RKO (cell line): ENCODE measurements around the gene GPC4.

Experiments
- DNase-seq: peaks from one replicate; pipeline ENCODE4 v3.0.0-alpha.2; 2016; ENCODE audit warnings: low spot score

The GPC4 gene

DNA sequence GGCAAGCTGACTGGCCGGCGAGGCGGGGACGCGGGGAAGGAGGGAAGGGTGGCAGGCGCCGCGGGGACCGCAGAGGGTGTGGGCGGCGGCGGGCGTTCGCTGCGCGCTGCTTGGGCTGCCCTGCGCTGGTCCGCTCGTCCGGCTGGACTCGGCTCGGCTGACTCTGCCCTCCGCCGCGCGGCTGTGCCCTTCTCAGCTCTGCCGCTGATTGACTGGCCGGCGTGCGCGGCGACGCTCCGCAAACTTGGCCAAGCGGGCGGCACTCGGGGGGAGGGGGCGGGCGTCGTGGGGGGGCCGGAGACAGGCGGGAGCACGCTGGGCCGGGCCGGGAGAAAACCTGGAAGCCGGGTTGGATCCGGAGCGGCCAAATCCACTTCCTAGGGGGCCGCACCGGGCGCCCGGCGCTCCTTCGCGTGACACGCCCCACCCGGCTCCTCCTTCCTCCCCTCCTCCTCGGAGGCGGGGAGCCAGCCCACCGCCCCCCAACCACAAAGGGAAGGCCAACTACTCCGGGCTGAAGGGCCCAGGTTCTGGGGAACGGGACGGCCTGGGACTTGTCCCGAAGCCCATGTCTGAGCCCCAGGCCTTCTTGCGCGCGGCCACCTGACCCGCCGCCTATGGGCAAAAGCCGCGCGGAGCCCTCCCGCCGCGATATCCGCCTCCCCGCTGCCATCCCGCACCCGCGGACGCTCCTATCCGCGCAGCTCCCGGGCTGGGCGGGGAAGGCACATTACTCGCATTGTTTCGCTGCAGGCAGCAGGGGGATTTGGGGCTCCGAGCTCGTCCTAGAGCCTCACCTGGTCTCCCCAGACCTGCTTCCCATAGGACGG lies at the start of gene GPC4:
GPC4 (minus strand) TSS at position 214 of the 830 bp plus-strand sequence. CDS start 524 bp downstream, outside the sequence.
- peak; percentile 71 for DNase-seq

DNA sequence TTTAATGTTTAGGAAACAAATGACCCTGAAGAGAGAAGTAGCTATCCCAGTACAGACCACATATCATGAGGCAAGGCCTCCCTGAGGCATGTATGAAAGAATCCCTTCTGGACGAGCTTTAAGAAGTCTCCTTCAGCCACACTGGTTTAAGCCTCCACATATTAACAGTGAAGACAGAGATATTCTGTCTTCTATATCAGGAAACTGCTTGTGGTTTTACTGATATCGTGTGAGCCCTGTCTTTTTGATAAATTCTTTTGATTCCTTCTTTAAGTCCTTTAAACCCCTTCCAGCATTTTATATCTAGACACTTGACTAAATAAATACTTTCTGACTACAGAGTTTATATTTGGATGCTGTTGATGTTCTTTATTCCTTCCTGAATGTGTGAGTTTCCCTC lies 45.9 kb upstream of the GPC4 start:
- DNase-seq: no peak

DNA sequence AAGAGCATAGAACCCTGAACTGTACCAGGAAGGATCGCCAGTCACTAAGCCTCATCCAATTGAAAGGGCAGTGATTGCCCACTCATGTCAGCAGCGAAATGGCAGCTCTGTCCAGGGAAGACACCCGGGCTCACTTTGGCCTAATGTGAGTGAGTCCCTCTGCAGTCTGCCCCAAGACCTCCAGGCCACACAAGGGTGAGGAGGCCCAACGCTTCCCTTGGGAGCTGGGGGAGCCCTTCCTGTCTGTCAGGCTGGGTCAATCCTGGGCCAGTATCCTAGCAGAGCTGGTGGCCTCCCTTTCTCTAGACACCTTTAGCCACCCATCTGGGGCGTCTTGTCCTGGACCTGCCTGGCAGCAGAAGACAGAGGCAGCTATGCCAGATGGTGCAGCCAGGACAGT lies 39.6 kb upstream of the GPC4 start:
- no peak for DNase-seq

GRCh38 chrX:133454491-133454914 lies 39.2 kb upstream of the GPC4 start:
- no peak for DNase-seq

DNA sequence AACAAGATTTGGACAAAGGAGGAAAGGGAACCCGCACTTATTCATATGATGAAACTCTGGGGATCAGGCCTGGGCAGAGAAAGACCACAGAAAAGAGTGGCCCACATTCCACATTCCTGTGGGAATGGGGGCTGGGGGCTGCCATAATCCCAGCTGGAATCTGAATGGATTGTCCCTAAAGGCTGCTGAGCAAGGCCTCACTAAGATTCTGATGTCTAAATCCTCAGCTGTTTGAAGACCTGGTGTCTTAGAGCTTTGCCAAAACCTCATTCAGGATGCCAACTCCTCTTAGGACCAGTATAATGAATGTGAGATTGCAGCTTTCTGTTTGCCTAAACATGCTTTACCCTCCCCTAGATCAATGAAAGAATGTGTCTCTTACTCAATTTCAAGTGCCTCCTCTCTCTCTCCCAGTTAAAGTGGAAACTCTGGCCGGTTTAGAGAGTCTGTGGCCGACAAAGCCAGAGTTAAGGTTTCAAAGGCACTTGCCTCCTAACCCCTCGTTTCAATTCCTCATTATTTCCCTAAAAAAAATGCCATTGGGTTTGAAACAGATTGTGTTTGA lies 33.3 kb upstream of the GPC4 start:
- DNase-seq: no peak

DNA sequence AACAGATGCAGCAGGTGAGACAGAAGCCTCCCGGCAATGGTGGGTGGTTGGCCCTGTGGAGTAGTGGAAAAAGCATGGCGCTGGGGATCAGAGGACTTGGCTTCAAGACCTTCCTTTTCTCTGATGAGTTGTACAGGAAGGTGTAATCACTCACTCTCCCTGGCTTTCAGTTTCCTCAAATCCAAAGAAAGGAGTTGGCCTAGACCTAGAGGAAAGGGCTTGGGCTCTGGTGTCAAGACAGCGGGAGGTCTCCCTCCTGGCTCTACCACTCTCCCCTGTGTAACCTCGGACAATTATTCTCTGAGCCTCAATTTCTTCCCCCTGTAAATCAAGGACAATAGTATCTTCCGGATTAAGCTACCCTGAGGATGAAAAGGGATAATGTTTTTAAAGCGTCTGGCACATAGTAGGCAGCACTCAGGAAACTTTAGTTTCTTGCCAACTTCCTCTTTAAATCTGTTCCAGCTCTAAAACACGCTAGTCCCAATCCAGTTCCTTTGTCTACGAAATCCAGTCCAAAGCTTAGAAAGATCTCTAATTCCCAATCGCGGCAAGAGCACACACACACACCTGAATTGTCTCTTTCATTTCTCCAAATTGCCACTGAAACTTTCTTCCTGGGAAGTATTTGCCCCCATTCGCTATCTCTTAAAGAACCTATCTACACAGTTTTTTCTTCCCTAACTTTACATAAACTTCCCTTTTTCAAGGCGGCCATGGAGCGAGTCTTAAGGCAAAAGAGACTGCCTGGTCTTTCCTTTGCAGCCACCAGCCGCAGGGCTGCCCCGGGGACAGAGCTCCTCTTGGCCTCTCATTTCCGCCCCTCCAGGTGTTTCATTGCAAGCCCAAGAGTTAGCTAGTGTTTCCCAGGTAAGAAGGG lies 29.9 kb upstream of the GPC4 start:
- DNase-seq: peak; percentile 37

- DNase-seq: no peak
These were observed 28.9 kb upstream of the GPC4 start for GRCh38 chrX:133444196-133444595.

GRCh38 chrX:133440797-133441163 lies 25.5 kb upstream of the GPC4 start:
- no peak for DNase-seq

- DNase-seq: no peak
These were observed 24.9 kb upstream of the GPC4 start for GRCh38 chrX:133440081-133440796.

- DNase-seq: no peak
These were observed 22.5 kb upstream of the GPC4 start for GRCh38 chrX:133437766-133438165.

GRCh38 chrX:133437356-133437755 lies 22.1 kb upstream of the GPC4 start:
- no peak for DNase-seq

DNA sequence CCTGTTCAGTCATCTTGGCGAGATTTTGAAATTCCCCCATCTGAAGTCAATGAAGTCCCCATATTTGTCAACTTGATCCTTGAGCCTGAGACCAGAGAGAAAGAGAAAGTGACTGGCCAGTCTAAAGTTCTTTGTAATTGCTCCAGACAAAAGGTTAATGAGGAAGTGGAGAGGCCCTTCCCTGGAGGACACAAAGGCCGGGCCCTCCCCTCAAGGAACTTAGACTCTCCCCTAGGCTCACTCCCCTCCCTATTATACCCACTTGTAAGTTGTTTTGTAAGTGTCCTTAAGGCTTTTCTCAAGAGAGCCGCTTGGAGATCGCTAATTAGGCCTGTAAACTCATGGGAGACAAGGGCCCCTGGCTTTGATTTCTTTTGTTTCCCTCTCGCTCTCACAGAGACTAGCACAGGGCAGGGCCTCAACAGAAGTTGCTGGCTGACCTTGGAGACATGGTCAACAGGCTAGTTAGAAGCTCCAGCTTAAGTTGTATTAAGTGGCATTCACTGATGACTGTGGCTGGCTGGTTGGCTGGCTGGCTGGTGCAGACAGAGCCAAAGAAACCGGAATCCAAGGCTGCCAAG lies 20.3 kb upstream of the GPC4 start:
- no peak for DNase-seq

DNA sequence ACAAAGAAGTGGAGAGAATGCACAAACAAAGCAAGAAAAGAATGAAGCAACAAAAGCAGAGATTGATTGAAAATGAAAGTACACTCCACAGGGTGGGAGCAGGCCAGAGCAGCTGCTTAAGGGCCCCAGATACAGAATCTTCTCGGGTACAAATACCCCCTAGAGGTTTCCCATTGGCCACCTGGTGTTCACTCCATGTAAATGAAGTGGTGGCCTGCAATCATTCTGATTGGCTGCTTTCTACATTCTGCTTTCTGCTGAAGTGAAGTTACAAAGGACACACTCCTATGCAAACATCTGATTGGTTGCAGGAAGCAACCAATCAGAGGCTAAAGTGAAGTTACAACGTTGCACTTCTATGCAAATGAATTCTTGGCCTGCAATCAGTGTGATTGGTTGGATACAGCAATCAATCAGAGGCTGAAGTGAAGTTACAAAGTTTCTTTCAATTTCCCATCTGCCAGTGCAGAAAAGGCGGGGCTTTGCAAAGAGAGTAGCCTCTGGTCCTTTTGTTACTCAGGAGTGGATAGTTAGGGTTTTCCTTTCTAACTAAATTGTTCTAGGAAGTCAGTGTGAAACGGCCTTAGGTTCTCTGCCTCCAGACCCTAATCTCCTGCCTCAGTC lies 19.0 kb upstream of the GPC4 start:
- DNase-seq: no peak

- DNase-seq: no peak
These were observed 4.6 kb upstream of the GPC4 start for GRCh38 chrX:133419911-133420310.

DNA sequence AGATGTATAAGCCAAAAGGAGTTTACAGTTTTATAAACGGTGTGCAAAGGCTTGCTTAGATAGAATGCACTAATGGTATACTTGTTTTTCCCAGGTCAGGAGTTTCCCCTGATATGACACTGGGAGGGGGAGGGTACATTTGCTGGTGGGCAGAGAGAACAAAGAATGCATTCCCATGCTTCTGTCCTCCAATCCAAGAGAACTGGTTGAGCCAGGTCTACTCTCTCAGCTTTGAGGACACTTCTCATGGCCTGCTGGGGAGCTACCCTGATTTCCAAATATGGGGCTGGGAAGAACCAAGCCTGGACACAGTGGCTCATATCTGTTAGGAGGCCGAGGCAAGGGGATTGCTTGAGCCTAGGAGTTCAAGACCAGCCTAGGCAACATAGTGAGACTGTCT lies 3.3 kb upstream of the GPC4 start:
- DNase-seq: no peak

DNA sequence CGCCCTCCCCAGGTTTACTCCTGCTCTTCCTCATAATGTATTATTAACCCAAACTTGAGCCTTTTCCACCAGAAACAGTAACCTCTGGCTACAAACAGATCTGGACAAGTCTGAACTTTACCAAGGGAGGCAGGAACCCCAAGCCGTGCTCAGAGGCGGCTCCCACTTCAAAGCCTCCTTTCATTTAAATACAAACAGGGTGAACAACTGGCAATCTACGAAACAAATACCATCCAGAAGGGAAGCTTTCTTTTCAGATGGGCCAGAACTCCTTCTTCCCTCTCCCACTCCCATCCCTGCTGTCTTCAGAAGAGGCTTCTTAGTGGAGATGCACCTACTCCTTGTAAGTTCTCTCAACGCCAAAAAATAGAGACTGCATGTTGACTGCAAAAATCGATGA lies 2.1 kb upstream of the GPC4 start:
- DNase-seq: no peak

DNA sequence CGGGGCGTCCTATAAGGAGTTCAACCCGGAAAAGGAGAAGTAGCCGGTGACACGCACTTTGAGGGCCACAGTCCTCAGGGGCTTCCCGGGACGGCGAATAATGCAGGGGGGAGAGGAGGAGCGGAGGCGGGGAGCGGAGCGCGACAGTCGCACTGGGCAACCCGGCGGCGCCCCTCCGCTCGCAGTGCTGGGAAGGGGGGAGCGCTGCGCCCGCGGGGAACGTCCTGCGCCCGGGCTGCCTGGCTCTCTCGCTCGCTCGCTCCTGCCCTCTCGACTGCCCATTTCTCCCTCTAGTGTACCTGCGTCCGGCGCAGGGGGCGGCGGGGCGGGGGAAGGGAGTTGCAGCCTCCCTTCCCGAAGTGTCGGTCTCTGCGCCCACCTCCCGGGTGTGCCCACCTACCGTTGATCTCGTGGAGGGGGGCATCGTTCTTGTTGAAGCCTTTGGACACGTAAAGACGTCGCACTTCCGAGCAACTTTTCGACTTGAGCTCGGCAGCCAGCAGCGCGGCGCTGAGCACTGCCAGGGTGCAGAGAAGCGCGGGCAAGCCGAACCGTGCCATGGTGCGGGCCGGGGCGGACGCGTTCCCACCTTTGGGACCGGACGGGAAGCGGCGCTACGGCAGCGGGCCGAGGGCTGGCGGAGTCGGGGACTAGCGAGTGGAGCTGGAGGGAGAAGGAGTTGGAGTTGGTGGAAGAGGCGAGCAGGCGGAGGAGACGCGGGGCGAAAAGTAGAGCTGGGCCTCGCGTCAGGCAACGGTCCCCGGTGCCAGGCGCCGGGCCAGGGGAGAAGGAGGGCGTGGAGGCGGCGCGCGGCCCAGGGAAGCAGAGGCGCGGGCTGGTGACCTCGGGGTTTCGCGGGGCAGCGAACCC lies 648 bp downstream of the GPC4 start:
- DNase-seq: no peak

- DNase-seq: no peak
These were observed 1.9 kb downstream of the GPC4 start for GRCh38 chrX:133413218-133413925.

GRCh38 chrX:133412665-133413064 lies 2.6 kb downstream of the GPC4 start:
- no peak for DNase-seq

DNA sequence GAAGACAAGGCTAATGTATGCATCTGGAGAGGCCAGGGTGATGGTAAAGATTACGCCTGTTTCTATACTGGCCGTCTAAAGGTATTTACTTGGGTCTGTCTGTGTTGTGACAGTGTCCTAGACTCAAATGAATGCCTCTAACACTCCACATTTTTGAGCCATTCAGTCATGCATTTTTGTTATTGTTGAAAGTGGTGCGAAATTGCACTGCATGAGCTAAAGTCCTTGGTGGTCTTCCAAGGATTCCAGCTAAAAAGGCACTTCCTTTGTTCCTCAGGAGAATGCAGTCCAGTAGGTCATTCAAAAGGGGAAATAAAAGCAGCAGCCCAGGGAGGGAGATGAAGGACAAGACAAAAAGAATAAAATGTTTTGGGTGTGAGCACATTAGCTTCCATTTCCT lies 3.0 kb downstream of the GPC4 start:
- no peak for DNase-seq
